Fibroblast of skin of abdomen (primary cell): Measurements from ENCODE around the gene PNPLA6.
"Not testable (repeated sequence)": the region's sequence is repeated elsewhere in the genome, so short reads cannot be mapped to it uniquely, and the experiment has no call there.

ENCODE experiments used
- DNase-seq: peaks from one replicate; pipeline ENCODE4 v3.0.0-alpha.2; 2013

Gene PNPLA6

GRCh38 chr19:7533925-7534480 lies 1.5 kb upstream of the PNPLA6 start:
- DNase-seq: peak; percentile 86

GRCh38 chr19:7534531-7535046 lies 928 bp upstream of the PNPLA6 start:
- peak; percentile 86 for DNase-seq

GRCh38 chr19:7535998-7536695 lies 630 bp downstream of the PNPLA6 start:
- DNase-seq: no peak

GRCh38 chr19:7538990-7539389 lies 3.5 kb downstream of the PNPLA6 start:
- not testable (repeated sequence) for DNase-seq

GRCh38 chr19:7539827-7540425 lies 4.4 kb downstream of the PNPLA6 start:
- DNase-seq: no peak

GRCh38 chr19:7540761-7541474 lies 5.4 kb downstream of the PNPLA6 start:
- DNase-seq: peak; percentile 32

- DNase-seq: no peak
These were observed 5.9 kb downstream of the PNPLA6 start for GRCh38 chr19:7541475-7541824.

- DNase-seq: no peak
These were observed 6.4 kb downstream of the PNPLA6 start for GRCh38 chr19:7541828-7542443.

GRCh38 chr19:7542556-7543348 lies 7.2 kb downstream of the PNPLA6 start:
- no peak for DNase-seq

GRCh38 chr19:7544626-7545025 lies 9.1 kb downstream of the PNPLA6 start:
- DNase-seq: no peak

- no peak for DNase-seq
These were observed 9.8 kb downstream of the PNPLA6 start for GRCh38 chr19:7545300-7545699.

GRCh38 chr19:7545904-7546303 lies 10.4 kb downstream of the PNPLA6 start:
- DNase-seq: no peak

- DNase-seq: peak; percentile 14
These were observed 11.6 kb downstream of the PNPLA6 start for GRCh38 chr19:7547159-7547558.

- DNase-seq: no peak
These were observed 14.1 kb downstream of the PNPLA6 start for GRCh38 chr19:7549429-7550148.

GRCh38 chr19:7550169-7550770 lies 14.8 kb downstream of the PNPLA6 start:
- no peak for DNase-seq

- DNase-seq: peak; percentile 58
These were observed 15.7 kb downstream of the PNPLA6 start for GRCh38 chr19:7550987-7551761.

- no peak for DNase-seq
These were observed 17.3 kb downstream of the PNPLA6 start for GRCh38 chr19:7552781-7553180.

GRCh38 chr19:7554565-7554964 lies 19.0 kb downstream of the PNPLA6 start:
- DNase-seq: no peak

- DNase-seq: no peak
These were observed 19.7 kb downstream of the PNPLA6 start for GRCh38 chr19:7554990-7555864.
